AG09309 (cell line): ENCODE results near the gene DIPK2A.

Experiments used
- DNase-seq: peaks from one replicate; pipeline ENCODE4 v3.0.0-alpha.2; 2010; ENCODE audit warnings: low read depth
- H3K4me3 ChIP-seq: 2 replicates; pipeline ENCODE4 v1.5.1; 2011; ENCODE audit warnings: mild to moderate bottlenecking, low read depth, low read length, moderate library complexity; ENCODE audit not compliant: control insufficient read depth
- CTCF ChIP-seq: IDR thresholded peaks from 2 replicates; pipeline ENCODE4 v1.5.1; 2011; ENCODE audit warnings: mild to moderate bottlenecking, low read depth, low read length, inconsistent platforms; ENCODE audit not compliant: insufficient read depth, control insufficient read depth; ENCODE audit errors: missing control alignments

The DIPK2A gene

GRCh38 chr3:143971359-143972154 is at the start of gene DIPK2A:
TSS of gene DIPK2A (plus strand) at chr3:143971823. CDS start at chr3:143972333, 510 bp downstream.
- TF ChIP-seq CTCF: no peak
- H3K4me3 ChIP-seq: peak within 1 kb of the TSS; percentile 88
- DNase-seq: peak; percentile 78

GRCh38 chr3:143924522-143925285 is 46.9 kb upstream of the DIPK2A start:
- no peak overlapping the region for H3K4me3 ChIP-seq
- no peak for DNase-seq
- no peak for TF ChIP-seq CTCF

- no peak for DNase-seq
- TF ChIP-seq CTCF: no peak
- no peak overlapping the region for H3K4me3 ChIP-seq
Observed at GRCh38 chr3:143928056-143928455, 43.6 kb upstream of the DIPK2A start.

GRCh38 chr3:143928541-143929255 is 42.9 kb upstream of the DIPK2A start:
- DNase-seq: no peak
- no peak for TF ChIP-seq CTCF
- H3K4me3 ChIP-seq: no peak overlapping the region

GRCh38 chr3:143934791-143935190 is 36.8 kb upstream of the DIPK2A start:
- DNase-seq: no peak
- H3K4me3 ChIP-seq: no peak overlapping the region
- no peak for TF ChIP-seq CTCF

- no peak overlapping the region for H3K4me3 ChIP-seq
- DNase-seq: no peak
- TF ChIP-seq CTCF: no peak
Observed at GRCh38 chr3:143935678-143936077, 35.9 kb upstream of the DIPK2A start.
